HepG2 (cell line): ENCODE data around the gene NGDN. TPM values are rescaled to one million over a fixed set of nuclear protein-coding genes. Genes with fewer than 3 reads are reported as not detected.

Source experiments
- ATF3 ChIP-seq: sonication (generic); formaldehyde crosslinking; IDR thresholded peaks from 2 replicates; pipeline ENCODE4 v1.4.0; 2020; ENCODE audit warnings: missing genetic modification reagents
- CEBPG ChIP-seq: IDR thresholded peaks from 2 replicates; pipeline ENCODE4 v1.6.1; 2016
- GATA4 ChIP-seq: sonication (generic); IDR thresholded peaks from 2 replicates; pipeline ENCODE4 v1.6.1; 2016; ENCODE audit warnings: antibody characterized with exemption, low read depth, borderline replicate concordance
- GMEB1 ChIP-seq: sonication (generic); formaldehyde crosslinking; IDR thresholded peaks from 2 replicates; pipeline ENCODE4 v1.5.1; 2020; ENCODE audit warnings: missing genetic modification reagents, mild to moderate bottlenecking, borderline replicate concordance
- IRF9 ChIP-seq: sonication (generic); formaldehyde crosslinking; IDR thresholded peaks from 2 replicates; pipeline ENCODE4 v1.8.0; 2022; ENCODE audit warnings: missing genetic modification reagents, mild to moderate bottlenecking, borderline replicate concordance
- JUNB ChIP-seq: sonication (generic); formaldehyde crosslinking; IDR thresholded peaks from 2 replicates; pipeline ENCODE4 v1.8.0; 2022; ENCODE audit warnings: missing genetic modification reagents, mild to moderate bottlenecking, borderline replicate concordance
- KDM5B ChIP-seq: sonication (generic); formaldehyde crosslinking; IDR thresholded peaks from 2 replicates; pipeline ENCODE4 v1.4.0; 2020; ENCODE audit warnings: missing genetic modification reagents, mild to moderate bottlenecking, borderline replicate concordance
- KLF6 ChIP-seq: IDR thresholded peaks from 2 replicates; pipeline ENCODE4 v1.8.0; 2016; ENCODE audit warnings: missing biosample characterization, missing genetic modification reagents
- PHF21A ChIP-seq: sonication (generic); formaldehyde crosslinking; IDR thresholded peaks from 2 replicates; pipeline ENCODE4 v1.5.0; 2020; ENCODE audit warnings: mild to moderate bottlenecking, missing genetic modification reagents
- RNF2 ChIP-seq: fragments of 450-650 bp; conservative IDR thresholded peaks from 2 replicates; pipeline ENCODE4 v1.6.1; 2016; ENCODE audit warnings: low read depth
- RORA ChIP-seq: sonication (generic); formaldehyde crosslinking; IDR thresholded peaks from 2 replicates; pipeline ENCODE4 v1.5.0; 2020; ENCODE audit warnings: mild to moderate bottlenecking, missing genetic modification reagents, moderate library complexity
- TFAP4 ChIP-seq: sonication (generic); IDR thresholded peaks from 2 replicates; pipeline ENCODE4 v1.6.1; 2016; ENCODE audit warnings: low read depth, borderline replicate concordance
- TOPORS ChIP-seq: sonication (generic); formaldehyde crosslinking; IDR thresholded peaks from 2 replicates; pipeline ENCODE4 v1.8.0; 2023; ENCODE audit warnings: mild to moderate bottlenecking, missing genetic modification reagents
- ZBTB7B ChIP-seq: sonication (generic); formaldehyde crosslinking; IDR thresholded peaks from 2 replicates; pipeline ENCODE4 v1.4.0; 2020; ENCODE audit warnings: missing genetic modification reagents
- ZNF180 ChIP-seq: sonication (generic); formaldehyde crosslinking; IDR thresholded peaks from 2 replicates; pipeline ENCODE4 v1.4.0; 2020; ENCODE audit warnings: low read depth, missing genetic modification reagents, borderline replicate concordance
- ZNF230 ChIP-seq: sonication (generic); formaldehyde crosslinking; IDR thresholded peaks from 2 replicates; pipeline ENCODE4 v1.4.0; 2020; ENCODE audit warnings: mild to moderate bottlenecking, missing genetic modification reagents
- ZNF280B ChIP-seq: sonication (generic); formaldehyde crosslinking; IDR thresholded peaks from 2 replicates; pipeline ENCODE4 v1.5.0; 2020; ENCODE audit warnings: missing genetic modification reagents, mild to moderate bottlenecking, borderline replicate concordance
- ZNF33A ChIP-seq: sonication (generic); formaldehyde crosslinking; IDR thresholded peaks from 2 replicates; pipeline ENCODE4 v1.5.1; 2020; ENCODE audit warnings: missing genetic modification reagents, mild to moderate bottlenecking, moderate library complexity, borderline replicate concordance
- ZNF34 ChIP-seq: sonication (generic); formaldehyde crosslinking; IDR thresholded peaks from 2 replicates; pipeline ENCODE4 v1.4.0; 2020; ENCODE audit warnings: mild to moderate bottlenecking, missing genetic modification reagents, borderline replicate concordance
- ZNF510 ChIP-seq: sonication (generic); formaldehyde crosslinking; IDR thresholded peaks from 2 replicates; pipeline ENCODE4 v1.4.0; 2020; ENCODE audit warnings: low read depth, mild to moderate bottlenecking, missing genetic modification reagents
- ZNF513 ChIP-seq: sonication (generic); formaldehyde crosslinking; conservative IDR thresholded peaks from 2 replicates; pipeline ENCODE4 v1.5.0; 2020; ENCODE audit warnings: missing genetic modification reagents
- ZNF615 ChIP-seq: sonication (generic); formaldehyde crosslinking; IDR thresholded peaks from 2 replicates; pipeline ENCODE4 v1.5.0; 2020; ENCODE audit warnings: mild to moderate bottlenecking, missing genetic modification reagents, borderline replicate concordance
- ZNF674 ChIP-seq: sonication (generic); formaldehyde crosslinking; IDR thresholded peaks from 2 replicates; pipeline ENCODE4 v1.5.0; 2020; ENCODE audit warnings: low read depth, mild to moderate bottlenecking, missing genetic modification reagents
- ZNF746 ChIP-seq: sonication (generic); formaldehyde crosslinking; IDR thresholded peaks from 2 replicates; pipeline ENCODE4 v1.8.0; 2022; ENCODE audit warnings: mild to moderate bottlenecking, missing genetic modification reagents
- polyA plus RNA-seq, 8 experiments: library from polyadenylated mRNA; depleted of rRNA in 3 of 8; stranded (reverse) in 7 of 8; unstranded in 1 of 8; fragments of >200 nt; fragmentation: Illumina TruSeq in 4 of 8; extraction: Trizol in 4 of 8; gene quantifications; 2 replicates each; pipeline versions ENCODE4 v1.2.1 to v1.2.3, GENCODE V29; 2011 to 2016; ENCODE audit warnings: low read depth in 4 of 8, missing spikeins in 1 of 8, mixed read lengths in 1 of 8; ENCODE audit not compliant: insufficient read depth in 1 of 8
- total RNA-seq, 5 experiments: library from RNA; depleted of rRNA; stranded (reverse); fragments of >200 nt; fragmentation: Illumina TruSeq; extraction: Trizol; gene quantifications; 2 replicates each; pipeline ENCODE4 v1.2.3, GENCODE V29; 2016; ENCODE audit warnings: low read depth in 1 of 5

Gene NGDN
- total and polyA plus RNA-seq, 2 of the 13 experiments (the other 11 are each of a cell fraction or from before 2014, with no cell fraction given), result 154 to 216 TPM

GRCh38 chr14:23481362-23481970, 12.0 kb downstream of the NGDN start (continued):
- TF ChIP-seq IRF9 (CRISPR knock-in tag) (no peak), TOPORS (0 out of 2 replicates have a peak, but pooled peaks have one; percentile 47), TFAP4 (no peak), RNF2 (no peak), ZNF33A (no peak), JUNB (no peak), KDM5B (CRISPR knock-in tag) (no peak), GMEB1 (CRISPR knock-in tag) (no peak), ZNF615 (CRISPR knock-in tag) (0 out of 2 replicates have a peak, but pooled peaks have one; percentile 40), ZNF674 (no peak), ZNF280B (no peak), ZBTB7B (no peak), GATA4 (no peak), RORA (no peak), ZNF34 (CRISPR knock-in tag) (no peak), ZNF510 (no peak), KLF6 (CRISPR knock-in tag) (no peak), ZNF746 (no peak), PHF21A (CRISPR knock-in tag) (no peak), CEBPG (CRISPR knock-in tag) (no peak), ATF3 (CRISPR knock-in tag) (no peak), ZNF513 (CRISPR knock-in tag) (no peak), ZNF230 (CRISPR knock-in tag) (no peak), ZNF180 (CRISPR knock-in tag) (no peak)
